ENCODE results near the gene FBLN1.

FBLN1 gene

DNA sequence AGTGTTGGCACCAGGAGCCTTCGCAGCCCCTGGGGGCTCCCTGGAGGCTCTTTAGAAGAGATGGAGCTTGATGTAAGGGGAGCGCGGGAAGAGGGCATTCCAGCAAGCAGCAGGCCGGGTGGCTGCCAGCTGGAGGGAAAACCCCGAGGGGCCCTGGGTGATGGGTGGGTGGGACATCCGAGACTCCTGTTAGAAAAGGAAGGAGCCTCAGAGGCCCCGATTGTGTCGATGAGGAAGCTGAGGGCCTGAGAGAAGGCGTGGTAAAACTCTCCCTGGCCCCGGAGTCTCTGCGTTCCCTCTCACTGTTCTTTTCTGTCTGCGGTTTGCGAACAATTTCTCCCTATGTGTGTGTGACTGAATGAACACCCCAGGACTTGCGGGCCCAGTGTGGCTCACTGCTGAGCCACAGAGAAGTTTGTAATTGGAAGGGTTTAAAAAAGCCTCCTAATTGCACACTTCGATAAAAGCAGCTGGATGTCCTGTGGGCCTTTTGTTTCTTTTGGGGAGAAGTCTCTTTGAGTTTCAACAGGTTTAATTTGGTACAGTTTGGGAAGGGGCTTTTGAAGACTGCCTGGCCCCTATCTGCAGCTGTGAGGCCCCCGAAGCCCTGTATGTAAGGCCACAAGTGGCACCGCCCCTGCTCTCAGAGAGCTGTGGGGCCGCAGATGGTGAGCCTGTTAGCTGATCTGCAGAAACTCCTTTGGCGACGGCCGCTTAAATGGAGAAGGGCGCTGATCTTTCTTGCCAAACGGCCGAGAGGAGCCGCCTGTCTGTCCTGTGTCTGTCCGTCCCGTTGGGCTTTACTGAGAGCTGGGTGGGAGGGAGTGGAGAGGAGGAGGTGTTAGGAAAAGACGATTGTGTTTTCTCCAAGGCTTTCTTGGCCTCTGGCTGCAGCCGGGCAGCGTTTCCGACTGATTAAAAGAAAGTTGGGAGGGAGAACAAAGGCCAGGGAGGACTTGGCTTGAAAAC lies 2.0 kb downstream of the FBLN1 start:
- DNase-seq (ENCODE audit: low read depth): no peak

DNA sequence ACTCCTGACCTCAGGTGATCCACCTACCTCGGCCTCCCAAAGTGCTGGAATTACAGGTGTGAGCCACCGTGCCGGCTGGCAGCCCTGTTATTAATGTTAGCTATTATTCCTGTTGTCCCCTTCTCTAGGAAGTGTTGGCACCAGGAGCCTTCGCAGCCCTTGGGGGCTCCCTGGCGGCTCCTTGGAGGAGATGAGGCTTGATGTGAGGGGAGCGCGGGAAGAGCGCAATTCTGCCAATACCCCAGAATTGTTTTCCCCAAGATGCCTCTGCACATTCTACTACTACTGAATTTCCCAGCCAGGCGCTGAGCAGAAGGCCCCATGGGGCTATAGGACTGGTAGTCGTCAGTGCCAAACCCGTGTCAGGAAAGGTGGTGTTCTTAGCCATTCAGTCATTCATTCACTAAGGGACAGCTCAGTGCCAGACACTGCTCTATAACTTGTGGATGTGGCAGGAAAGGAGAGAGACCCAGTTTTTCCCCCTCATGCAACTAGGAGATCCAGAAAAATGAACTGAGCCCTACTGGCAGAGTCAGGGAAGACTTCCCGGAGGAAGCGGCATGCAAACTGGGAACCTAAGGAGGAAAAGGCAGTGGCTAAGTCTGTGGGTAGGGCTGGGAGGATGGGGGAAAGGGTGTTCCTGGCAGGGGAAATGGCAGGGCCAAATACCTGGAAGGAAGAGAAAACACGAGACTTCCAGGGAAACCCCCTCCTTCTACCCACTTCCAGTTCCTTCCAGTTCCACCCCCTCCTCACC lies 3.5 kb downstream of the FBLN1 start:
- no peak for DNase-seq (ENCODE audit: low read depth)

DNA sequence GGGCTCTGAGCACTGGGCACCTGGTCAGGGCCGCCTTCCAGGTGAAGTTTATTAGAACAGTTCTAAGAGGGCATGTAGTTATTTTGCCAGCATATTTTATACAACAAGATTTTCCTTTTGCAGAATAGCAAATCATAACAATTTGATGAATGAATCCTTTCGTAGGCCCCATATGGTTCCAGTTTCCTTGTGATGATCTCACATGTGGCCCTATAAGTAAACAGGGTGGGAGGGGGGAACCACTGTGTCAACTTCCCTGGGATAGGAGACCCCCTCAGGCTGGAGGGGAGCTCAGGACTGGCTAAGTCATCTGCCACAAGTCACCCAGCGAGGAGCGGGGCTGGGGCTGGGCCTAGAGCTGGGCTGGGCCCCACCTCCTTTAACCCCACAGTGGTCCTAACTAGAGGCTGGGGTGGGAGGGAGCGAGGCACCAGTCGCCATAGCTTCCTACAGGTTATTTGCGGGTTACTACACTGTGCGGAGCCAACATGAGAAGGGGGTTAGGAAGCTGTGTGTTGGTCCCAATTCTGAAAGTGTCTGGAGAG lies 4.2 kb downstream of the FBLN1 start:
- DNase-seq (ENCODE audit: low read depth): no peak

DNA sequence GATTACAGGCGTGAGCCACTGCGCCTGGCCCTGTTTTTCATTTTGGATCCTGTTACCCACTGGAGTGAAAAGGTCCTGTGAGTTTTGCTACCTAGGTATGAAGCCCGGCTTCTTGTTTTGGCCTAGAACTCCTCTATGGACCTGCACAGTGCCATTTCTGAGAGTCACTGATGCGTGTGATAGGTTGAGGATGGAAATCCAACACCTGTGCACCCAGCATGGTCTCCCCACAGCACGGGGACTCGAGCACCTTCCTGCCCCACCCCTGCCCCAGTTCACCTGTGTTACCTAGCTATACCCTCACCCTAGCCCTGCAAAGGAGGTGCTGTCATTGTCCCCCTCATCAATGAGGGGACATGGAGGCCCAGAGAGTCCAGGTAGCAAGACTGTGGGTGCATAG lies 5.1 kb downstream of the FBLN1 start:
- DNase-seq (ENCODE audit: low read depth): no peak

DNA sequence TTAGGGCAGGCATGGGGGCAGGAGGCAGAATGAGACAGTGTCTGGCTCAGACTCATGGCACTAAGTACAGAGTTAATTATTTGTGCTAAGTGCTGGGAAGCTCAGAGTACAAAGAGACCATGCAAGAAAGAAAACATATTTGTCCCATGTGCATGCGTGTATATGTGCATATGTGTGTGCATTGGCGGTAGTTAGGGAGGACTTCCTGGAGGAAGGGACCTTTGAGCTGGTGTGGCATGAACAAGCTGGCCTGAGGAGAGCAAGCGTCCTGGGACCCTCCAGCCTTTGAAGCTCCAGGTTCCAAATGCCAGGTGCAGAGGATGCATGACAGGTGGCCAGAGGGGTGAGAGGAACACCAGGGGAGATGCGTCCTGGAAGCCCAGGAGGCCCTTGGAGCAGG lies 6.1 kb downstream of the FBLN1 start:
- DNase-seq (ENCODE audit: low read depth): no peak

DNA sequence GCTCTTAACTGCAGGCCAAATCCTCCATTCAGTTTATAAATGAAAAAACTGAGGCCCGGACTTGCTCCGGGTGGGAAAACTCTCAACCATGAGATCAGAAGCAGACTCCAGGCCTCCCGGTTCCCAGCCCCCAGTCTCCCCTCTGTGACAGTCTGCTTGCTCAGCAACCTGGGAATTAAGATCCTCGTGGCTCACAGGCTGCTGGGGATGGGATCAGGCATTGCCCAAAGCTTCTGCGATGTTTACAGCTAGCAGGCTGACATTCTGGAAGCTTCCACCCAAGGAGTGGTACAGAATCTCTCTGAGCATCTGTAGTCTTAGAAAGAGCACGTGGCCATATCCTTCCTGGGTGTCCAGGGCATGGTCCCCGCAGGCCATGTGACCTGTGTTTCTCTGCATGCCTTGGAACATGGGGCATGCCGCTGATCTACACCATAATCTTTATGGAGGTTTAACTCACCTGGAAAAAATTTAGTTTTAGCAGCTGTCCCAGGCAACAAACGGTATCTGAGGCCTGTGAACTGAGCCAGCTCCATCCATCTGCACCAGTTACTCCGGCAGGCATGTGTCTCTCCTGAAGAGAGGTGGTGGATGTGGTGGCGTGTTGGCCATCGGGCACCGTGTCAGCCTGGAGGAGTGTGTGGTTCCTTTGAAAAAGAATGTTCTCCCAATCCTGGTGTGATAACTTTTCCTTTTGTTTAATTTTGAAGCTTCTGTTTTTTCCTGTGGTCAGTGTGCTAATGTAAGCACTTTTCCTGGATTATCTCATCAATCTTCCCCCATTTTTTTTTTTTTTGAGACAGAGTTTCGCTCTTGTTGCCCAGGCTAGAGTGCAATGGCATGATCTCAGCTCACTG lies 7.9 kb downstream of the FBLN1 start:
- DNase-seq (ENCODE audit: low read depth): no peak

DNA sequence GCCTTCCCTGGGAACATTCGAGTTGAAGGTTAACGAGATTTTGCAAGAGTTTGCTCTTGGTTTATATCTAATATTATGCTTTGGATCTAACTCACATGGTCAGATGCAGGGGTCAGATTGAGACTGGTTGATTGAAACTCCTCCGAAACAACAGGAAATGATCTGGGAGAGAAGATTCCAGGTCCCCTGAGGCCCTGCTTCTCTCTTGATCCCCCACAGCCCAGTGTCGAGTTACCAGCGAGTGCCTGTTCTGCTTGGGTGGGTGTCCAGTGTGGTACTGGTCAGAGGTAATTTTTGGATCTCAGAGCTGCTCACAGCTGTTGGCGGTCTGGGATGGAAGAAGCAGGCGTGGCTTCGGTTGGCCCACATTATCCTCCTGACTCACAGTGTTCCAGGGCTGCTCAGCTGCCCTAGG lies 9.2 kb downstream of the FBLN1 start:
- no peak for DNase-seq (ENCODE audit: low read depth)

DNA sequence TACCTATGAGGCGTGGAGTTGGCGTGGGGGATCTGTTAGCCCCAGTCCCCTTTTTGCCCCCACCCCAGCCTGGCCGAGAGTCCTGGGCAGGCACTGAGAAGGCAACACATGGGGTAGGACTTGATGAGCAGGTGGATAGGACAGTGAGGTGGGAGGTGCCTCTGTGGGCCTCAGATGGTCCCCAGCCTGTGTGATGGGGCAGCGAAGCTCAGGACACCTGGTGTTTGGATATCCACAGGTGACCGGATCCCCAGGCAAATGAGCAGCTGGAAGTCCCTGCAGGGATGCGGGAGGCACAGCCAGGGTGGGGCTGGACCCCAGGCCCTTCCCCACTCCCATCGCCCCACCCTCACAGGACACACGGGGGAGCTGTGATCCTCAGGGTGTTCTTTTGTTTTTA lies 9.7 kb downstream of the FBLN1 start:
- DNase-seq (ENCODE audit: low read depth): no peak

DNA sequence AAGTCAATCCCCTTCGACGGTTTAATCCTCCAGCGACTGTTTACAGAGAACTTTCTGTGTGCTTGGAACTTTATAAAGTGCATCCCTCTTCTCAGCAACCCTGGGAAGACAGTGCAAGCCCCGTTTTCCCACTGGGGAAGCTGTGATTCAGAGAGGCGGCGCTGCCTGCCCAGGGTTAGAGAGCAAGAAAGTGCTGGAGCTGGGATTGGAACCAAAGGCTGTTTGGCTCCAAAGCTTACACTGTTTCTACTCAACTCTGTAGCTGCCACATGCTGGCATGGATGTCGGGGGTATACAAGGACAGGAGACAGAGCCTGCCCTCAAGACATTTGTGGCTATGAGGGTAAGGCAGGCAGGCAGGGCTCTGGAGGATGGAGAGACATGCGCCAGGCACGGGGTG lies 13.0 kb downstream of the FBLN1 start:
- no peak for DNase-seq (ENCODE audit: low read depth)

DNA sequence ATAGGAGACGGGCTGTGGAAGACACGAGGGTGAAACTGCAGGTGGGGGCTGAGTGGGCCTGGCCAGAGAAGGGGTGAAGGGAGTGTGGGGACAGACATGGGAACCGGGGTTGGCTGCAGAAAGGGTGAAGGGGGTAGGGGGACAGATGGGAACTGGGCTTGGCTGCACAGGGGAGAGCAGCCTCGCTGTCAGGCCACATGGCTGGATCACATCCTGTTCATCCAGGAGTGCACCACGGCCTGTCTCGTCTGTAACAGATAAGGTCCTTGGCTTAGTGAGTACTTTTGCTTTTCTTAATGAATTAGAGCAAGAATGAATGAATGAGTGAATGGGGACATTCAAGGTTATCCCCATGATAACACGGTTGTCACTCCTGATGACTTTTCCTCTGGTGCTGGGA lies 13.5 kb downstream of the FBLN1 start:
- no peak for DNase-seq (ENCODE audit: low read depth)

DNA sequence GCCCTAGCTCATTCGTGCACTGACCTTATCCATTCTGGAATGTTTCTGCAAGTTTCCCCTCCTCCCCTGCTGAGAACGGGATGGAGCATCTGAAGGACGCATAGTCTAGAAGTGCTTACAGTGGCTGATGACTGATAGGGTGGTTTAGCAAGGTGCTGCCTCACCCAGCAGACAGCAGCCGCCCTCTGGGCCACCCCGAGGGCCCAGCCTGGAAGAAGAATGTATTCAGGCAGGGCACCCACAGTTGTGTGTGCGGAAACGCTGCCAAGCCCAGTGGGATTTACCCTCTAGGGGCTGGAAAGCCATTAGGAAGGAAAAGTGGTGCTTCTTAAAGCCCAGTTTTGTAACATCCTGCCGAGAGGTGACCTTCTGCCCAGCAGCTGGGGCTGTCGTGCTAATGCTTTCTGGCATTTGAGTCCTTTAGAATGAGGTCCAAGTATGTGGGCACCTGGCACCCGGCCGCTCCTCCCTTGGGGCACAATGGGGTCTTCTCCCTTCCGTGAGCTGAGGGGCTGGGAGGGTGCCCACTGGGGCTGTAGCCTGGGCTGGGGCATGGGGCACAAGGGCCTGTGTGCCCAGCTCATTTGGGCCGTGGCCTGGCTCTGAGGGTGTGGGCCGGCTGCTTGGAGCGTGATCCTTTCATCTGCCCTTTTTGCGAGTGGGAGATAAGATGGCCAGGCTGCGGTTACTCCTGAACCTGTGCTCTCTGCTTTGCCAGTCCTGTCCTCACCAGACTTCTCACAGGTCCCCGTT lies 14.4 kb downstream of the FBLN1 start:
- no peak for DNase-seq (ENCODE audit: low read depth)

DNA sequence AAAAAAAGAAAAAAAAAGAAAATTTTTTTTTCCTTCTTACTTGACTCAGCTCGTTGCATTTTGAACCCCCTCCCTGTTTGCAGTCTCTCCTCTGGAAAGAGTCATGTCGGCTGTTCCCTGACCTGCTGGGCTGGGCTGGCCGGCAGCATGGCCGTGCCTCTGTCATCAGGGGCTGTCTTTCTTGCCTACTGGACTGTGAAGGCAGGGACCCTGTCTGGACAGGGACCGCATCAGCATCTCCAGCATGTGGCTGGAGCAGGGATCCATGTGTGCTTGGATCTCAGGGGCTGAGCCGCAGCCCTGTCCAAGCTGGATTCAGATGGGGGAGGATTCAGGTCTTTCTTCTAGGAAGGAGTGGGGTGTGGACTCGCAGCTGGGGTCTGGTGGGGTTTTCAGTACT lies 15.5 kb downstream of the FBLN1 start:
- no peak for DNase-seq (ENCODE audit: low read depth)

DNA sequence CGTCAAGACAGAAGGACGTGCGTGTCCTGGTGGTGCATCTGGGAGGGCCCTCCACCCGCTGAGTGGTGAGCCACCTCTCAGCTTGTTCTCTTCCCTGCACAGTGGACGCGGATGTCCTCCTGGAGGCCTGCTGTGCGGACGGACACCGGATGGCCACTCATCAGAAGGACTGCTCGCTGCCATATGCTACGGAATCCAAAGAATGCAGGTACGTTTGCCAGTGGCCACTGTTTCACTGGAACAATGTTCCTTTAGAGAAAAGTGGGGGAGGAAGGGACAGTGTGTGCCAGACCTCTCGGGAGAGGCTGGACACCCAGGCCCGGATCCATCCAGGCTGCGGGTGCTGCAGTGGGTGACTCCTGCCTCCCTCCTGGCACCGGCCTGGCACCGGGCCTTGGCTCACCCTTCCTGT lies 15.9 kb downstream of the FBLN1 start:
- DNase-seq (ENCODE audit: low read depth): no peak

DNA sequence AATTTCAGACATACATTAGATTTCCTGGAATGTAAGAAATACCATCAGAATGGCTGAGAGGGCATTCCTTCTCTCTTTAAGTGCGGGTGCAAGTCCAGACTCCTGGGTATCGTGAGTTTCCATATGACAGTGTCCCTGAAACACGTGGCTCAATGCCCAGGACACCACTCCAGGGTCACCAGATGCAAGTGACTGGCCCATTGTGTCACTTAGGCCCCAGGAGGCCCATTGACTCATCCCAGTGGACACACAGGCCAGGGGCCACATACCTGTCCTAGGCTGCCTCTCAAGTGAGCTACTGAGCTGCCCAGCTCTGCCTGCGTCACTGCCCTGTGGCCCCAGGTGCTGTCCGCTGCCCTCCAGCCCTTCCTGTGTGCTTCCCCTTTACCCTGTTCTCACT lies 18.5 kb downstream of the FBLN1 start:
- no peak for DNase-seq (ENCODE audit: low read depth)

DNA sequence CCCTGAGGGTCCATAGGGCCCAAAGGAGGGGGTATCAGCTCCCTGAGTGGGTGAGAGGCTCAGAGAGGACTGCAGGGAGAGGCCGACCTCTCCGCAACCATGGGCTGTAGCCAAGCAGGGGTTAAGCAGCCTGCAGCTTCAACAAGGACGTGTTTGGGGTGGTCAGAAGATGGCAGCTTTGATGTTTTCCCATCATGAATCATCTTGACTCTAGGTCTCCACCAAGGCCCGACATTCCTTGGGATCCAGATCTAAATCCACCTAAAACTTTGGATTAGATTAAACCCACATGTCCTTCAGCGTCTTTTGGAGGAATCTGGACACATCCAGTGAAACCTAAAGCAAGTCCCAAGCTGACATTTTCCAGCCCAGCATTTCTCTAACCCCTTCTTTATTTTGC lies 19.8 kb downstream of the FBLN1 start:
- DNase-seq (ENCODE audit: low read depth): no peak

DNA sequence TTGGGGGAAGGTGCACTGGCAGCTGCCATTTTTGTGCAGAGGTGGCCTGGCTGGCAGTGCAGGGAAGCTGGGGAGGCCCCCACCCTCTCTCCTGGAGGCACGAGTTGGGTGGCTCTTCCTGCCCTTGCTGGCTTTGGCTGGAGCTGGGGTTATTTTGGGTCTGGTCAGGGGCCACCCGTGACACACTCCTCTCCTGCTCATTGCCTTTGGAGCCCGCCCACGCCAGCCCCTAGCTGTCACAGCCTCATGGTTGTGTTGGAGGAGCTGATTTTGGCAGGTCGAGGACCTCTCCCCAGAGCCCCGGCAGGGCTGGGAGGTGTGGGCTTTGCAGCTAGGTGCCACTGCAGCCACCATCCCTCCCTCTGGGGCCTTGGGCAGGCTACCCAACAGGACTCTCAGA lies 21.5 kb downstream of the FBLN1 start:
- DNase-seq (ENCODE audit: low read depth): no peak

DNA sequence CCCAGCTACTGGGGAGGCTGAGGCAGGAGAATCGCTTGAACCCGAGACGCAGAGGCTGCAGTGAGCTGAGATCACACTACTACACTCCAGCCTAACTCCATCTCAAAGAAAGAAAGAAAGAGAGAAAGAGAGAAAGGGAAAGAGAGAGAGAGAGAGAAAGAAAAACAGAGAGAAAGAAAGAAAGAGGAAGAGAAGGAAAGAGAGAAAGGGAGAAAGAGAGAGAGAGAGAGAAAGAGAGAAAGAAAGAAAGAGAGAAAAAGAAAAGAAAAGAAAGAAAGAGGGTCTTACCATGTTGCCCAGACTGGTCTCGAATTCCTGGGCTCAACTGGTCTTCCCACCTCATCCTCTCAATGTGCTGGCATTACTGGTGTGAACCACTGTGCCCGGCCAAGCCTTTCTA lies 22.3 kb downstream of the FBLN1 start:
- no peak for DNase-seq (ENCODE audit: low read depth)

DNA sequence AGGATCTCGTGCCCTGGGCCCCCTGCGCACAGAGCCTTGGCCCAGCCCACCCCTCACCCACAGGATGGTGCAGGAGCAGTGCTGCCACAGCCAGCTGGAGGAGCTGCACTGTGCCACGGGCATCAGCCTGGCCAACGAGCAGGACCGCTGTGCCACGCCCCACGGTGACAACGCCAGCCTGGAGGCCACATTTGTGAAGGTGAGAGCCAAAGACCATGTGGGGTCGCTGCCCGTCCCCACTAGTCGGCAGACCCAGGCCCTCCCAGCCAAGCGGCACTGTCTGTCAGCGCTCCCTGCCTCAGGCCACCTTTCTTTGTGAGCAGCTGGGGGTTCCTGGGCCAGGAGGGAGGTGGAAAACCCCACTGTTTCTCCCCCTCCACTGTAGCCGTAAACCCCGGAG lies 22.8 kb downstream of the FBLN1 start:
- DNase-seq (ENCODE audit: low read depth): no peak

DNA sequence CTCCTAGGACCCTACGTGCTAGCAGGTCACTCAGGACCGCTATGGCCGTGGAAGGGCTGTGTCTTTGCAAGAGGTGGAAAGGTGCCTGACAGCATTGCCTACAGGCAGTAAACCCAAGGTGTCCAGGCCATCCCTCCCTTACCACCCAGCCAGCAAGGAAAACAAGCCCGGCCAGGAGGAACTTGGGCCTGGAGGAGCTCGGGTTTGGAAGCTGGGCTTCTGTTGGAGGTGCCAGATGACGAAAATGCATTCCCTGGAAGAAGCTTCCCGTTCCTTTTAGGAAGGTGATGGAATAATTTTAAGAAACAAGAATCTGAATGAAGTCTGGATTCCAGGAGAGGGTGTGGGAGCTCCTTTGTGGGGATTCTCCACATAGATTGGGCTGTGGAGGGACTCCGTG lies 23.6 kb downstream of the FBLN1 start:
- DNase-seq (ENCODE audit: low read depth): no peak

DNA sequence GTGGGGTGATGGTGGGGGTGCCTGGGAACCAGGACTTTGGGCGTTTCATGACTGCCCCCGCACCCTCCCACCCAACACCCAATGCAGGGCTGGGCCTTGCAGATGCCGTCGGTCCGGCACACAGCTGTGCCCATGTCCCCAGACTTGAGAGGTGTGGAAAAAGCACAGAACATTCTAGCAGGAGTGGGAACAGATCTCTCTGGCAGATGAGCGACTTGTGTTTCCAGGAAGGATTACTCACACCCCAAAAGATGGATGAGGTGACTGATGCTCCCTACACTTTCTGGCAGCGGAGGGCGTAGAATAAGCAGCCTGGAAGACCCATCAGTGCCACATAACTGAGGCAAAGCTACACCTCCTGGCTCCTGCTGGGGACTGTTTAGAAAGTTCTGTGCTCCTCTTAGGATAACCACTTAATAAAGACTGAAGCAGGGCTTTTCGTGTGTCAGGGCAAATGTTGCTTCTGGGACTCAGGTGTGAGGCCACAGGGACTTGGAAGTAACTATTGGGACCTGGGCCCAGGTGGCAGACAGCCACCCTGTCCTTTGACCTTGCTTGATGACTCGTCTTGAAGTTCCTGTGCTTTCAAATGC lies 24.2 kb downstream of the FBLN1 start:
- no peak for DNase-seq (ENCODE audit: low read depth)

DNA sequence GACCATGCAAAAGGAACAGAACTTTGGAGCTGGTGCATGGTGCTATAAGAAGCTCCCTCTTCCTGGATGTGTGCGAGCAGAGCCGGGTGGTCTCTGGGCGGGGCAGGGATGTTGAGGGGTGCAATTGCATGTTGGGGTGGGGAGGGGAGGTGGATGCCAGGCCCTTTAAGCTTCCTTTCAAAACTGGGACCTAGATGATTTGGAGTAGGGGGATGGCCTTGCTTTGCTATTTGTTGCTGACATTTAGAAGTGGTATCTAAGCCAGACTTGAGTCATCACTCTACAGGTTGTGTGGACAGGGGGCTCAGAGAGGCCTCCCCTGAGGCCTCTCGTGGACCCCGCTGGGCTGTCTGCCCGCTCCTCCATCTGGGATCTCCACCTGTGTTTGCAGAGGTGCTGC lies 24.8 kb downstream of the FBLN1 start:
- no peak for DNase-seq (ENCODE audit: low read depth)
